ENCODE results near the gene ANTXR2. TPM values are rescaled to one million over a fixed set of nuclear protein-coding genes. Genes with fewer than 3 reads are reported as not detected.
A peak's percentile ranks its signal among the peaks of the same experiment; 100 is the strongest.

Gene ANTXR2
- total RNA-seq, 1 donor from 2014 or later = 22.2 TPM

- DNase-seq (ENCODE audit: low read depth in 2 of 2) = peak in 1 of 2 donors; percentile 58
These were observed 2.9 kb downstream of the ANTXR2 start for GRCh38 chr4:80069837-80070731.

GRCh38 chr4:80069108-80069836, 3.8 kb downstream of the ANTXR2 start:
- no peak for DNase-seq (ENCODE audit: low read depth in 2 of 2)

GRCh38 chr4:80065601-80066000, 7.4 kb downstream of the ANTXR2 start:
- no peak for DNase-seq (ENCODE audit: low read depth in 2 of 2)

GRCh38 chr4:80062527-80062926, 10.5 kb downstream of the ANTXR2 start:
- DNase-seq (ENCODE audit: low read depth in 2 of 2) = no peak

GRCh38 chr4:80060804-80061203, 12.2 kb downstream of the ANTXR2 start:
- DNase-seq (ENCODE audit: low read depth in 2 of 2) = no peak

GRCh38 chr4:80058740-80059139, 14.3 kb downstream of the ANTXR2 start:
- no peak for DNase-seq (ENCODE audit: low read depth in 2 of 2)

GRCh38 chr4:80054375-80054774, 18.7 kb downstream of the ANTXR2 start:
- DNase-seq (ENCODE audit: low read depth in 2 of 2) = no peak

GRCh38 chr4:80053140-80053910, 19.7 kb downstream of the ANTXR2 start:
- no peak for DNase-seq (ENCODE audit: low read depth in 2 of 2)

- no peak for DNase-seq (ENCODE audit: low read depth in 2 of 2)
These were observed 23.1 kb downstream of the ANTXR2 start for GRCh38 chr4:80049813-80050534.

GRCh38 chr4:80049402-80049801, 23.6 kb downstream of the ANTXR2 start:
- DNase-seq (ENCODE audit: low read depth in 2 of 2) = no peak

GRCh38 chr4:80045786-80046185, 27.2 kb downstream of the ANTXR2 start:
- peak in 1 of 2 donors; percentile 28 for DNase-seq (ENCODE audit: low read depth in 2 of 2)

- DNase-seq (ENCODE audit: low read depth in 2 of 2) = no peak
These were observed 29.5 kb downstream of the ANTXR2 start for GRCh38 chr4:80043541-80043940.

- no peak for DNase-seq (ENCODE audit: low read depth in 2 of 2)
These were observed 30.2 kb downstream of the ANTXR2 start for GRCh38 chr4:80042821-80043220.

- no peak for DNase-seq (ENCODE audit: low read depth in 2 of 2)
These were observed 35.2 kb downstream of the ANTXR2 start for GRCh38 chr4:80037864-80038263.

GRCh38 chr4:80036949-80037685, 35.9 kb downstream of the ANTXR2 start:
- peak in 1 of 2 donors; percentile 48 for DNase-seq (ENCODE audit: low read depth in 2 of 2)

- DNase-seq (ENCODE audit: low read depth in 2 of 2) = no peak
These were observed 36.7 kb downstream of the ANTXR2 start for GRCh38 chr4:80036306-80036705.

- peak; percentile 53 to 82 for DNase-seq (ENCODE audit: low read depth in 2 of 2)
These were observed 37.7 kb downstream of the ANTXR2 start for GRCh38 chr4:80035336-80035735.

GRCh38 chr4:80033581-80033980, 39.4 kb downstream of the ANTXR2 start:
- DNase-seq (ENCODE audit: low read depth in 2 of 2) = no peak

- no peak for DNase-seq (ENCODE audit: low read depth in 2 of 2)
These were observed 43.7 kb downstream of the ANTXR2 start for GRCh38 chr4:80029364-80029763.

- DNase-seq (ENCODE audit: low read depth in 2 of 2) = no peak
These were observed 45.4 kb downstream of the ANTXR2 start for GRCh38 chr4:80027611-80028010.

Measured in dermis microvascular lymphatic vessel endothelial cell (primary cell).